MM.1S (cell line): Measurements from ENCODE around the gene CHID1.

ENCODE experiments used
- DNase-seq: peaks from one replicate; pipeline ENCODE4 v3.0.0-alpha.2; 2015
- H2AFZ ChIP-seq: fragments of 300-600 bp; sonication (generic); 2 replicates; pipeline ENCODE4 v1.6.0; 2016; ENCODE audit warnings: antibody characterized with exemption, low read length
- H3F3A ChIP-seq: fragments of 300-600 bp; sonication (generic); 2 replicates; pipeline ENCODE4 v1.6.1; 2016; ENCODE audit warnings: mild to moderate bottlenecking, antibody characterized with exemption, low read length, moderate library complexity, mixed read lengths; ENCODE audit not compliant: insufficient read depth
- H3K27ac ChIP-seq: fragments of 300-600 bp; sonication (generic); 2 replicates; pipeline ENCODE4 v1.5.1; 2016; ENCODE audit warnings: mild to moderate bottlenecking, low read length
- H3K27me3 ChIP-seq: fragments of 300-600 bp; sonication (generic); replicated peaks from 2 replicates; pipeline ENCODE4 v1.6.0; 2016; ENCODE audit warnings: low read length; ENCODE audit not compliant: insufficient read depth
- H3K36me3 ChIP-seq: fragments of 300-600 bp; sonication (generic); replicated peaks from 2 replicates; pipeline ENCODE4 v1.6.1; 2016; ENCODE audit warnings: mild to moderate bottlenecking, low read length, mixed read lengths; ENCODE audit not compliant: insufficient read depth
- H3K4me1 ChIP-seq: fragments of 300-600 bp; sonication (generic); 2 replicates; pipeline ENCODE4 v1.6.1; 2016; ENCODE audit warnings: low read length, mixed read lengths
- H3K4me2 ChIP-seq: fragments of 300-600 bp; sonication (generic); 2 replicates; pipeline ENCODE4 v1.6.0; 2016; ENCODE audit warnings: low read depth, low read length
- H3K4me3 ChIP-seq: fragments of 300-600 bp; sonication (generic); 2 replicates; pipeline ENCODE4 v1.5.1; 2016; ENCODE audit warnings: low read length, mixed read lengths
- H3K79me2 ChIP-seq: fragments of 300-600 bp; sonication (generic); 2 replicates; pipeline ENCODE4 v1.6.1; 2016; ENCODE audit warnings: mixed run types, low read length, mixed read lengths
- H3K9ac ChIP-seq: fragments of 300-600 bp; sonication (generic); 2 replicates; pipeline ENCODE4 v1.6.1; 2016; ENCODE audit warnings: low read length, mixed read lengths
- H3K9me2 ChIP-seq: fragments of 300-600 bp; sonication (generic); replicated peaks from 2 replicates; pipeline ENCODE4 v1.6.1; 2016; ENCODE audit warnings: mild to moderate bottlenecking, low read length, mixed read lengths; ENCODE audit not compliant: insufficient read depth
- H3K9me3 ChIP-seq: fragments of 300-600 bp; sonication (generic); replicated peaks from 2 replicates; pipeline ENCODE4 v1.6.1; 2016; ENCODE audit warnings: mild to moderate bottlenecking, low read length, mixed read lengths; ENCODE audit not compliant: insufficient read depth
- H4K20me1 ChIP-seq: fragments of 300-600 bp; sonication (generic); 2 replicates; pipeline ENCODE4 v1.6.1; 2016; ENCODE audit warnings: mild to moderate bottlenecking, low read length, moderate library complexity, mixed read lengths; ENCODE audit not compliant: insufficient read depth
- EZH2 ChIP-seq: fragments of 300-600 bp; sonication (generic); optimal IDR thresholded peaks from 2 replicates; pipeline ENCODE3; 2017; ENCODE audit warnings: low read depth, mild to moderate bottlenecking, antibody characterized with exemption, low read length, mixed read lengths
- EZH2phosphoT487 ChIP-seq: fragments of 300-600 bp; sonication (generic); IDR thresholded peaks from 2 replicates; pipeline ENCODE4 v1.6.1; 2018; ENCODE audit warnings: antibody characterized with exemption, low read length
- TF ChIP-seq, protein P1 (sequence below): fragments of 300-600 bp; sonication (generic); IDR thresholded peaks from 2 replicates; pipeline ENCODE4 v1.5.1; 2016; ENCODE audit warnings: antibody characterized with exemption, low read length, mixed read lengths

Gene CHID1

GRCh38 chr11:827897-828192 is 82.8 kb downstream of the CHID1 start, which contains the start of gene CRACR2B:
CRACR2B (plus strand) TSS chr11:827919; CDS start chr11:828608, 689 bp downstream.
- TF ChIP-seq EZH2phosphoT487 (no peak), EZH2 (no peak)
- TF ChIP-seq, protein P1, sequence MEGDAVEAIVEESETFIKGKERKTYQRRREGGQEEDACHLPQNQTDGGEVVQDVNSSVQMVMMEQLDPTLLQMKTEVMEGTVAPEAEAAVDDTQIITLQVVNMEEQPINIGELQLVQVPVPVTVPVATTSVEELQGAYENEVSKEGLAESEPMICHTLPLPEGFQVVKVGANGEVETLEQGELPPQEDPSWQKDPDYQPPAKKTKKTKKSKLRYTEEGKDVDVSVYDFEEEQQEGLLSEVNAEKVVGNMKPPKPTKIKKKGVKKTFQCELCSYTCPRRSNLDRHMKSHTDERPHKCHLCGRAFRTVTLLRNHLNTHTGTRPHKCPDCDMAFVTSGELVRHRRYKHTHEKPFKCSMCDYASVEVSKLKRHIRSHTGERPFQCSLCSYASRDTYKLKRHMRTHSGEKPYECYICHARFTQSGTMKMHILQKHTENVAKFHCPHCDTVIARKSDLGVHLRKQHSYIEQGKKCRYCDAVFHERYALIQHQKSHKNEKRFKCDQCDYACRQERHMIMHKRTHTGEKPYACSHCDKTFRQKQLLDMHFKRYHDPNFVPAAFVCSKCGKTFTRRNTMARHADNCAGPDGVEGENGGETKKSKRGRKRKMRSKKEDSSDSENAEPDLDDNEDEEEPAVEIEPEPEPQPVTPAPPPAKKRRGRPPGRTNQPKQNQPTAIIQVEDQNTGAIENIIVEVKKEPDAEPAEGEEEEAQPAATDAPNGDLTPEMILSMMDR, result no peak
- Histone ChIP-seq H2AFZ (peak within 1 kb of the TSS; percentile 85), H3K79me2 (no peaks in the 10 kb centered on the region), H3K4me1 (peaks cover 21% of the 10 kb centered on the region), H3K9me3 (no peaks in the 10 kb centered on the region), H3K4me2 (peak within 1 kb of the TSS; percentile 94), H3F3A (peaks cover 8% of the 10 kb centered on the region), H3K9me2 (no peaks in the 10 kb centered on the region), H3K9ac (peak within 1 kb of the TSS; percentile 57), H3K36me3 (no peaks in the 10 kb centered on the region), H4K20me1 (no peaks in the 10 kb centered on the region), H3K27me3 (peaks cover 15% of the 10 kb centered on the region), H3K27ac (peak within 1 kb of the TSS; percentile 53; the same call in 1 of the 2 replicates), H3K4me3 (peak within 1 kb of the TSS; percentile 66)
- DNase-seq, result peak; percentile 48

GRCh38 chr11:827146-827896 is 83.3 kb downstream of the CHID1 start:
- DNase-seq, result peak; percentile 60
- no peaks in the 10 kb centered on the region for H4K20me1 ChIP-seq
- peak overlapping the region; percentile 85 for H2AFZ ChIP-seq

DNA sequence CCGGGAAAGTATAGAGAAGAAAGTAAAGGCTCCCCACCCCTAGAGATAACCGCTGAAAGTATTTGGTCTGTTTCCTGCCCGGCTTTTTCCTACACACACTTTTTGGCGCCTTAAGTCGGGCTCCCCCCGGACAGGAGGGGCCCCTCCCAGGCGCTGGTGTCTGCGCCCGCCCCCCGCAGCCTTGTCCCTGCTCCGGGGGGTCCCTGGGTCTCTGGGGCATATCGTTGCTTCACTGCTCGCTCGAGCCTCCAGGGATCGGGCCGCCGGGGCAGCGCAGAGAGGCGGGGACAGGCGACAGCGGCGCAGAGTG is 83.8 kb downstream of the CHID1 start:
- Histone ChIP-seq H3K27me3 (peaks cover 15% of the 10 kb centered on the region), H3K9me2 (no peaks in the 10 kb centered on the region), H3K9ac (peak overlapping the region; percentile 57; the same call in 1 of the 2 replicates), H3K4me2 (peak overlapping the region; percentile 94), H3F3A (peaks cover 8% of the 10 kb centered on the region), H3K9me3 (no peaks in the 10 kb centered on the region), H3K36me3 (no peaks in the 10 kb centered on the region), H3K27ac (peak overlapping the region; percentile 18; the same call in 1 of the 2 replicates), H3K4me1 (peaks cover 21% of the 10 kb centered on the region), H2AFZ (peak overlapping the region; percentile 85), H3K79me2 (no peaks in the 10 kb centered on the region; the same call in 1 of the 2 replicates), H4K20me1 (no peaks in the 10 kb centered on the region), H3K4me3 (peak overlapping the region; percentile 66)
- TF ChIP-seq, protein P1, result no peak
- TF ChIP-seq EZH2 (no peak), EZH2phosphoT487 (no peak)
- no peak for DNase-seq

More at GRCh38 chr11:827146-827896, 83.3 kb downstream of the CHID1 start:
- H3K9ac ChIP-seq, result peak overlapping the region; percentile 57
- no peaks in the 10 kb centered on the region for H3K36me3 ChIP-seq
- no peaks in the 10 kb centered on the region for H3K9me2 ChIP-seq
- H3K4me1 ChIP-seq, result peaks cover 21% of the 10 kb centered on the region
- H3K9me3 ChIP-seq, result no peaks in the 10 kb centered on the region
- H3F3A ChIP-seq, result peaks cover 8% of the 10 kb centered on the region
- peaks cover 15% of the 10 kb centered on the region for H3K27me3 ChIP-seq
- TF ChIP-seq EZH2, result no peak
- no peak for TF ChIP-seq EZH2phosphoT487
- TF ChIP-seq, protein P1, result no peak
- H3K4me2 ChIP-seq, result peak overlapping the region; percentile 94
- peak overlapping the region; percentile 53; the same call in 1 of the 2 replicates for H3K27ac ChIP-seq
- H3K79me2 ChIP-seq, result no peaks in the 10 kb centered on the region
- peak overlapping the region; percentile 66 for H3K4me3 ChIP-seq
